ENCODE measurements around the gene MINK1. TPM values are rescaled to one million over a fixed set of nuclear protein-coding genes. Genes with fewer than 3 reads are reported as not detected.

MINK1 gene
- total and polyA plus RNA-seq, 10 of the 15 experiments (the other 5 are each of a cell fraction or from before 2014, with no cell fraction given), result 0.08 to 55.6 (median 15.0) TPM

GRCh38 chr17:4891411-4892410 lies 58.6 kb downstream of the MINK1 start:
- H3K27me3 ChIP-seq (replicated peaks in 1 of 2; ENCODE audit: control insufficient read depth in 2 of 2, insufficient read depth in 2 of 2, low read length in 1 of 2), result no peaks in the 10 kb centered on the region
- CTCF ChIA-PET, result interaction anchor here (1.0 to 1.7 kb wide), 3 partner anchors 85 to 325 kb away, joined by 3 to 5 read pairs (median 4); partner anchors contain the start of genes ARRB2 and PLD2
- DNase-seq (ENCODE audit: low read depth, low spot score) (no peak), FAIRE-seq (no peak), ATAC-seq (no peak)
- H4K20me1 ChIP-seq (ENCODE audit: control insufficient read depth, insufficient read depth), result peaks cover 2% of the 10 kb centered on the region; the same call in 1 of the 2 replicates
- no peak overlapping the region for H2AFZ ChIP-seq (ENCODE audit: control insufficient read depth, low read depth, low read length)
- H3K4me2 ChIP-seq (ENCODE audit: control insufficient read depth, insufficient read depth), result no peak overlapping the region
- no TSS peak for BruUV-seq (replicated peaks)
- in situ Hi-C loops (cut with MboI) (no loop called here), intact Hi-C loops (cut with micrococcal nuclease; ENCODE audit: unreplicated experiment) (no loop called here)
- POLR2A ChIA-PET, result no interaction called here
- SMC1A ChIA-PET (ENCODE audit: uncharacterized antibody, unreplicated experiment), result no interaction called here
- H3K4me1 ChIP-seq (ENCODE audit: control insufficient read depth, insufficient read depth, low read length), result no peaks in the 10 kb centered on the region
- no peak overlapping the region for H3K27ac ChIP-seq (ENCODE audit: control insufficient read depth, insufficient read depth)
- no peak overlapping the region for H3K4me3 ChIP-seq
- H3K9me3 ChIP-seq (replicated peaks; ENCODE audit: control insufficient read depth, insufficient read depth, low read length), result no peaks in the 10 kb centered on the region
- TF ChIP-seq PBX3 (IDR thresholded peaks at IDR 0.05; ENCODE audit: insufficient replicate concordance, low read depth, low read length) (no peak), POLR2A (IDR thresholded peaks at IDR 0.05; ENCODE audit: low read depth, low read length) (peak; percentile 38; the same call in 1 of the 2 replicates)
- RAD21 ChIA-PET (ENCODE audit: unreplicated experiment), result interaction anchor here (0.6 to 4.0 kb wide), 2 partner anchors 182 to 342 kb away, joined by 3 to 13 read pairs; partner anchors contain the start of gene ARRB2
- H3K9ac ChIP-seq (ENCODE audit: control insufficient read depth, insufficient read depth, low read length), result no peak overlapping the region
- 89% methylated on average over 39 of the region's 42 CpGs for WGBS (ENCODE audit: insufficient coverage, insufficient replicate concordance, low lambda C conversion rate, missing lambda C conversion rate)
- H3K36me3 ChIP-seq (ENCODE audit: control insufficient read depth in 2 of 2, insufficient read depth in 2 of 2, low read length in 1 of 2), result peaks cover 6 to 29% of the 10 kb centered on the region in 2 experiments; a peak in 3 of 4 replicates
- no peaks in the 10 kb centered on the region for H3K79me2 ChIP-seq (ENCODE audit: control insufficient read depth, insufficient read depth, low read length)
